Progenitor cell of endocrine pancreas (in vitro differentiated cells): ENCODE measurements around the gene MAN1C1. TPM values are rescaled to one million over a fixed set of nuclear protein-coding genes. Genes with fewer than 3 reads are reported as not detected.
A peak's percentile ranks its signal among the peaks of the same experiment; 100 is the strongest.

ENCODE experiments used
- DNase-seq: peaks from one replicate; pipeline ENCODE4 v3.0.0; 2021; ENCODE audit warnings: low spot score; ENCODE audit not compliant: unreplicated experiment
- H3K27ac Mint-ChIP-seq: 2 replicates; pipeline ENCODE4 v1.8.0; 2021; ENCODE audit warnings: mild to moderate bottlenecking, moderate library complexity, mixed read lengths
- H3K27me3 Mint-ChIP-seq: 2 replicates; pipeline ENCODE4 v1.8.0; 2021; ENCODE audit warnings: mixed read lengths
- H3K36me3 Mint-ChIP-seq: 2 replicates; pipeline ENCODE4 v1.8.0; 2022; ENCODE audit warnings: mixed read lengths; ENCODE audit not compliant: insufficient read depth
- H3K4me1 Mint-ChIP-seq: 2 replicates; pipeline ENCODE4 v1.8.0; 2021; ENCODE audit warnings: low read depth, mixed read lengths
- H3K4me3 Mint-ChIP-seq: 2 replicates; pipeline ENCODE4 v1.8.0; 2021; ENCODE audit warnings: low read depth, mild to moderate bottlenecking, moderate library complexity, mixed read lengths
- H3K9me3 Mint-ChIP-seq: 2 replicates; pipeline ENCODE4 v1.8.0; 2021; ENCODE audit warnings: low read depth, mixed read lengths
- CTCF ChIP-seq: fragments of 200-600 bp; sonication (generic); IDR thresholded peaks from one replicate; pipeline ENCODE4 v1.5.0; 2021; ENCODE audit warnings: antibody characterized with exemption, mild to moderate bottlenecking; ENCODE audit not compliant: unreplicated experiment
- total RNA-seq: library from RNA; stranded (reverse); gene quantifications from 2 replicates; pipeline ENCODE4 v1.2.1, GENCODE V29; 2021

Gene MAN1C1
- total RNA-seq, 1 donor from 2014 or later: 5.1 TPM

GRCh38 chr1:25579292-25580252 is 37.0 kb upstream of the MAN1C1 start:
- peaks cover 5% of the 10 kb centered on the region for H3K9me3 Mint-ChIP-seq
- no peaks in the 10 kb centered on the region for H3K4me1 Mint-ChIP-seq
- no peak for DNase-seq
- H3K36me3 Mint-ChIP-seq: peaks cover 3% of the 10 kb centered on the region
- H3K27ac Mint-ChIP-seq: no peak overlapping the region
- H3K4me3 Mint-ChIP-seq: no peak overlapping the region
- peaks cover 24% of the 10 kb centered on the region for H3K27me3 Mint-ChIP-seq
- no peak for TF ChIP-seq CTCF

DNA sequence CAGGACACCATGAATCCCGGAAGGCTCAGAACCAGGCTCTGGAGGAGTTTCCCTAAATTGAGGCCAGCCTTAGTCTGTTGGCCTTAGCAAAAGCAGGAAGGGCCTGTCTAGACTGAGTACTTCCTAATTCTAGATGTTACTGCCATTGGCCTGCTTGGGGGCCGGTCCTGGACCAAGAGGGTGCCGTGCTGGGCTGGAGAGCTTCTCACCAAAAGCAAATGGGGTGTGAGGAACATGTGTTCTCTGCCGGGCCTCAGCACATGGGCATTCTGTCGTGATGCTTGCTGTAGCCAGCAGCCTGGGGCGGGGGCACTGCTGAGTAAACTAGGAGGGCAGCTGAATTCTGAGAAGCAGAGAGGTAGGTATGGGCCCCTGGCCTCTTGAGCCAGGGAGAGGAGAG is 35.7 kb upstream of the MAN1C1 start:
- H3K4me1 Mint-ChIP-seq: no peaks in the 10 kb centered on the region

GRCh38 chr1:25581764-25582163 is 34.8 kb upstream of the MAN1C1 start:
- Mint-ChIP-seq H3K27ac (no peak overlapping the region), H3K36me3 (peaks cover 3% of the 10 kb centered on the region), H3K9me3 (peaks cover 5% of the 10 kb centered on the region), H3K27me3 (peaks cover 22% of the 10 kb centered on the region), H3K4me1 (no peaks in the 10 kb centered on the region), H3K4me3 (no peak overlapping the region)
- TF ChIP-seq CTCF: no peak
- no peak for DNase-seq

More for the DNA sequence above, 35.7 kb upstream of the MAN1C1 start:
- Mint-ChIP-seq H3K27me3 (peaks cover 22% of the 10 kb centered on the region), H3K27ac (no peak overlapping the region), H3K36me3 (peaks cover 3% of the 10 kb centered on the region), H3K4me3 (no peak overlapping the region), H3K9me3 (peaks cover 5% of the 10 kb centered on the region)
- DNase-seq: no peak
- no peak for TF ChIP-seq CTCF

- peaks cover 5% of the 10 kb centered on the region for H3K9me3 Mint-ChIP-seq
- no peak for TF ChIP-seq CTCF
- peaks cover 3% of the 10 kb centered on the region for H3K36me3 Mint-ChIP-seq
- peak overlapping the region; percentile 19 for H3K27ac Mint-ChIP-seq
- H3K4me1 Mint-ChIP-seq: peaks cover 7% of the 10 kb centered on the region
- H3K27me3 Mint-ChIP-seq: peaks cover 15% of the 10 kb centered on the region
- no peak overlapping the region for H3K4me3 Mint-ChIP-seq
- DNase-seq: no peak
Observed at GRCh38 chr1:25583519-25584370, 32.8 kb upstream of the MAN1C1 start.

DNA sequence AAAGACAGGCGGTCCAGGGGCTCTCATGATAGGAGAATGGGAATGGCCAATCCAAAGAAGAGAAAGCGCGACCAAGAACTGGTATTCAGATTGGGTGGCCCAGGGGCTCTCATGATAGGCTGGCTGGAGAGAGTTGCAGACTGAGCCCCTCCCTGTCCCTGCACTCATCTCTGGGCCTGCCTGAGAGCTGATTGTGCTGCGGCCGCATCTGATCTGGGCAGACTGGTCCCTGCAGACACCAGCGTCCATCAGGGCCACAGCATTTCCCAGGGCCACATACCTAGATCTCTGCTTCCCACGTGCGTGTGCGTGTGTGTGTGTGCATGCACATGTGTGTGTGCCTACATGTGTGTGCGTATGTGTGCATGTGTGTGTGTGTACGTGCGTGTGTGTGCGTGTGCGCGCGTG is 30.4 kb upstream of the MAN1C1 start:
- no peak overlapping the region for H3K4me3 Mint-ChIP-seq
- peaks cover 5% of the 10 kb centered on the region for H3K9me3 Mint-ChIP-seq
- no peak for TF ChIP-seq CTCF
- peaks cover 7% of the 10 kb centered on the region for H3K4me1 Mint-ChIP-seq
- H3K27me3 Mint-ChIP-seq: peaks cover 9% of the 10 kb centered on the region
- DNase-seq: no peak
- no peak overlapping the region for H3K27ac Mint-ChIP-seq
- peaks cover 3% of the 10 kb centered on the region for H3K36me3 Mint-ChIP-seq
